Neural progenitor cell (in vitro differentiated cells): ENCODE data around the gene TTYH2. TPM values are rescaled to one million over a fixed set of nuclear protein-coding genes. Genes with fewer than 3 reads are reported as not detected.

ENCODE experiments used
- DNase-seq: peaks from one replicate; pipeline ENCODE4 v3.0.0-alpha.2; 2016; ENCODE audit warnings: low spot score
- H2AFZ ChIP-seq: fragments of 200-600 bp; sonication (generic); replicated peaks from 2 replicates; pipeline ENCODE4 v1.6.1; 2016; ENCODE audit warnings: antibody characterized with exemption
- H3F3A ChIP-seq: fragments of 200-600 bp; sonication (generic); 2 replicates; pipeline ENCODE4 v1.6.1; 2016; ENCODE audit warnings: antibody characterized with exemption, low read depth
- H3K27ac ChIP-seq: fragments of 200-600 bp; sonication (generic); 2 replicates; pipeline ENCODE4 v1.5.1; 2016; ENCODE audit warnings: mild to moderate bottlenecking
- H3K27me3 ChIP-seq: fragments of 200-600 bp; sonication (generic); 2 replicates; pipeline ENCODE4 v1.6.1; 2016; ENCODE audit warnings: mild to moderate bottlenecking, moderate library complexity
- H3K36me3 ChIP-seq: fragments of 200-600 bp; sonication (generic); 2 replicates; pipeline ENCODE4 v1.5.1; 2016
- H3K4me1 ChIP-seq: fragments of 200-600 bp; sonication (generic); 2 replicates; pipeline ENCODE4 v1.6.1; 2016; ENCODE audit warnings: mixed run types
- H3K4me2 ChIP-seq: fragments of 200-600 bp; sonication (generic); 2 replicates; pipeline ENCODE4 v1.6.1; 2016
- H3K4me3 ChIP-seq: fragments of 200-600 bp; sonication (generic); 2 replicates; pipeline ENCODE4 v1.5.1; 2016
- H3K79me2 ChIP-seq: fragments of 200-600 bp; sonication (generic); 2 replicates; pipeline ENCODE4 v1.6.1; 2016; ENCODE audit warnings: low read depth
- H3K9ac ChIP-seq: fragments of 200-600 bp; sonication (generic); 2 replicates; pipeline ENCODE4 v1.6.1; 2016
- H3K9me3 ChIP-seq: fragments of 200-600 bp; sonication (generic); 2 replicates; pipeline ENCODE4 v1.5.1; 2016; ENCODE audit warnings: low read depth
- H4K20me1 ChIP-seq: fragments of 200-600 bp; sonication (generic); 2 replicates; pipeline ENCODE4 v1.6.1; 2016; ENCODE audit warnings: low read depth
- H3K27ac Mint-ChIP-seq: 3 replicates; pipeline ENCODE4 v1.8.0; 2021; ENCODE audit warnings: mixed read lengths
- H3K27me3 Mint-ChIP-seq: 2 replicates; pipeline ENCODE4 v1.8.0; 2022; ENCODE audit warnings: low read depth, mild to moderate bottlenecking, inconsistent platforms, moderate library complexity, mixed read lengths; ENCODE audit not compliant: insufficient read depth
- H3K36me3 Mint-ChIP-seq: 3 replicates; pipeline ENCODE4 v1.8.0; 2021; ENCODE audit warnings: mixed read lengths
- H3K4me1 Mint-ChIP-seq: 3 replicates; pipeline ENCODE4 v1.8.0; 2021; ENCODE audit warnings: mixed read lengths
- H3K4me3 Mint-ChIP-seq: 3 replicates; pipeline ENCODE4 v1.8.0; 2021; ENCODE audit warnings: mild to moderate bottlenecking, moderate library complexity, mixed read lengths
- H3K9me3 Mint-ChIP-seq: 3 replicates; pipeline ENCODE4 v1.8.0; 2020; ENCODE audit warnings: mixed read lengths
- EZH2 ChIP-seq: fragments of 200-600 bp; sonication (generic); IDR thresholded peaks from 2 replicates; pipeline ENCODE4 v1.6.1; 2017; ENCODE audit warnings: antibody characterized with exemption, mild to moderate bottlenecking, moderate library complexity
- EZH2phosphoT487 ChIP-seq: fragments of 200-600 bp; sonication (generic); IDR thresholded peaks from 2 replicates; pipeline ENCODE4 v1.6.1; 2017; ENCODE audit warnings: antibody characterized with exemption
- total RNA-seq: library from RNA; depleted of rRNA; stranded (reverse); fragments of >200 nt; gene quantifications from 2 replicates; pipeline ENCODE4 v1.2.3, GENCODE V29; 2015; ENCODE audit warnings: low replicate concordance
- TF ChIP-seq, protein P1 (sequence below): fragments of 200-600 bp; sonication (generic); IDR thresholded peaks from 2 replicates; pipeline ENCODE4 v1.5.1; 2017; ENCODE audit warnings: antibody characterized with exemption, mild to moderate bottlenecking

Gene TTYH2
- total RNA-seq, 1 donor from 2014 or later, result 5.8 TPM

DNA sequence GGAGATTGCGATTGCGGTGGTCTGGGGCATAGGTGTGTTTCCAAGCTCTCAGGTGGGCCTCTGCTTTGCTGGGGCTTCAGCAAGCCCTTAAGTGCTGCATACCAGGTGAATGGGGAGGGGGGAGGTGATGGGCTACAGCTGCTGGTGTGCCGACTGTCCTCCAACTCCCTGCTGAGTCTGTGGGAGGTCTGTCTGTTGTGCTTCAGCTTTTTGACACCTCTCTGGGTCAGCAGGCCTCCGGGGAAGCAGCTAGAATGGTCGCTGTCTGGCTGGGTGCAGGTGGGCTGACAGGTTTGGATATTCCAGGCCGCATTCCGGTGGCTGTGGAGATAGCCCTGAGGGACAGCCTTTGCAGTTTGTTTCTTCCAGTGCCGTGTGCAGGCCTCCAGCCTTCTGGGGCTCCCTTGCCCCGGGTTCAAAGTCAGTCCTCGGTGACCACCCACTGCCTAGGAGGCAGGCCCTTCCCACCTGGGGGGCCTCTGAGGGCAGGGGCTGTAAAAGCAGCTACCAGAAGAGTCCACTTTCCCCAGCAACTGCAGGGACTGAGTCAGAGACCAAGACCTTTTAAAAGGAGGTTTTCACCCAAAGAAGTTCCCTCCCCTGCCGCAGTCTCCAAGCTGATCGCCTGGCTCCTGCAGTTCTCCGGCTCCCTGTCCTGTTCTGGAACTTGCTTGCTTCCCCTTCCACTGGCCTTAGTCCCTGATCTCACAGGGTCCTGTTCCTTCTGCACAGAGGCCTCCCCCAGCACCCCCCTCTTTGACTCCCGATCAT lies 2.0 kb upstream of the TTYH2 start:
- peaks cover 64% of the 10 kb centered on the region for H3F3A ChIP-seq
- Mint-ChIP-seq H3K27ac (peak overlapping the region; percentile 98), H3K4me3 (peak overlapping the region; percentile 63), H3K36me3 (peaks cover 2% of the 10 kb centered on the region), H3K4me1 (peaks cover 58% of the 10 kb centered on the region), H3K27me3 (peaks cover 12% of the 10 kb centered on the region), H3K9me3 (no peaks in the 10 kb centered on the region)
- H3K27me3 ChIP-seq, result peaks cover 40% of the 10 kb centered on the region
- H4K20me1 ChIP-seq, result peaks cover 68% of the 10 kb centered on the region
- H3K4me3 ChIP-seq, result no peak overlapping the region
- no peak for TF ChIP-seq EZH2phosphoT487
- TF ChIP-seq, protein P1, sequence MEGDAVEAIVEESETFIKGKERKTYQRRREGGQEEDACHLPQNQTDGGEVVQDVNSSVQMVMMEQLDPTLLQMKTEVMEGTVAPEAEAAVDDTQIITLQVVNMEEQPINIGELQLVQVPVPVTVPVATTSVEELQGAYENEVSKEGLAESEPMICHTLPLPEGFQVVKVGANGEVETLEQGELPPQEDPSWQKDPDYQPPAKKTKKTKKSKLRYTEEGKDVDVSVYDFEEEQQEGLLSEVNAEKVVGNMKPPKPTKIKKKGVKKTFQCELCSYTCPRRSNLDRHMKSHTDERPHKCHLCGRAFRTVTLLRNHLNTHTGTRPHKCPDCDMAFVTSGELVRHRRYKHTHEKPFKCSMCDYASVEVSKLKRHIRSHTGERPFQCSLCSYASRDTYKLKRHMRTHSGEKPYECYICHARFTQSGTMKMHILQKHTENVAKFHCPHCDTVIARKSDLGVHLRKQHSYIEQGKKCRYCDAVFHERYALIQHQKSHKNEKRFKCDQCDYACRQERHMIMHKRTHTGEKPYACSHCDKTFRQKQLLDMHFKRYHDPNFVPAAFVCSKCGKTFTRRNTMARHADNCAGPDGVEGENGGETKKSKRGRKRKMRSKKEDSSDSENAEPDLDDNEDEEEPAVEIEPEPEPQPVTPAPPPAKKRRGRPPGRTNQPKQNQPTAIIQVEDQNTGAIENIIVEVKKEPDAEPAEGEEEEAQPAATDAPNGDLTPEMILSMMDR, result no peak
- TF ChIP-seq EZH2, result no peak
- H2AFZ ChIP-seq, result no peak overlapping the region
- H3K27ac ChIP-seq, result no peak overlapping the region
- peaks cover 22% of the 10 kb centered on the region for H3K79me2 ChIP-seq
- H3K4me1 ChIP-seq, result peaks cover 34% of the 10 kb centered on the region
- no peak overlapping the region for H3K9ac ChIP-seq
- H3K4me2 ChIP-seq, result peak overlapping the region; percentile 46
- no peaks in the 10 kb centered on the region for H3K9me3 ChIP-seq
- DNase-seq, result peak; percentile 40
- no peaks in the 10 kb centered on the region for H3K36me3 ChIP-seq

DNA sequence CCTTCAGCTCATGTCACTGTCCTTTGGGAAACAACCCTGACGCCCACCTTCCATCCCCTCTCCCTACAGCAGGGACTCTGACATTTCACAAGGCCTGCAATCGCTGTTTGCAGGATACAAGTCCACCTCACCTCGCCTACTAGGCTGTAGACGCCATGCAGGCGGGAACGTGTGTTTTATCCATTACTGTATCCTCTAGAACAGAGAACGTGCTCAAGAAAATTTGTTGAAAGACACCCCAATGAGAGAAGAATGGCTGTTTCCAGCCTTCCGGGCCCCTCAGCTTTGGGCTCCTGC lies 1.5 kb upstream of the TTYH2 start:
- Histone ChIP-seq H3K4me3 (no peak overlapping the region), H3F3A (peaks cover 62% of the 10 kb centered on the region), H3K27me3 (peaks cover 40% of the 10 kb centered on the region), H3K4me1 (peaks cover 34% of the 10 kb centered on the region), H3K9ac (no peak overlapping the region), H2AFZ (no peak overlapping the region), H3K9me3 (no peaks in the 10 kb centered on the region), H4K20me1 (peaks cover 63% of the 10 kb centered on the region), H3K27ac (no peak overlapping the region), H3K4me2 (peak overlapping the region; percentile 46), H3K36me3 (no peaks in the 10 kb centered on the region), H3K79me2 (peaks cover 17% of the 10 kb centered on the region)
- DNase-seq, result no peak
- TF ChIP-seq, protein P1, result no peak
- TF ChIP-seq EZH2phosphoT487, result no peak
- no peak for TF ChIP-seq EZH2
- H3K4me1 Mint-ChIP-seq, result peaks cover 58% of the 10 kb centered on the region
- H3K36me3 Mint-ChIP-seq, result no peaks in the 10 kb centered on the region
- peak overlapping the region; percentile 64 for H3K27ac Mint-ChIP-seq
- H3K27me3 Mint-ChIP-seq, result peaks cover 12% of the 10 kb centered on the region
- peak overlapping the region; percentile 60 for H3K4me3 Mint-ChIP-seq
- no peaks in the 10 kb centered on the region for H3K9me3 Mint-ChIP-seq

DNA sequence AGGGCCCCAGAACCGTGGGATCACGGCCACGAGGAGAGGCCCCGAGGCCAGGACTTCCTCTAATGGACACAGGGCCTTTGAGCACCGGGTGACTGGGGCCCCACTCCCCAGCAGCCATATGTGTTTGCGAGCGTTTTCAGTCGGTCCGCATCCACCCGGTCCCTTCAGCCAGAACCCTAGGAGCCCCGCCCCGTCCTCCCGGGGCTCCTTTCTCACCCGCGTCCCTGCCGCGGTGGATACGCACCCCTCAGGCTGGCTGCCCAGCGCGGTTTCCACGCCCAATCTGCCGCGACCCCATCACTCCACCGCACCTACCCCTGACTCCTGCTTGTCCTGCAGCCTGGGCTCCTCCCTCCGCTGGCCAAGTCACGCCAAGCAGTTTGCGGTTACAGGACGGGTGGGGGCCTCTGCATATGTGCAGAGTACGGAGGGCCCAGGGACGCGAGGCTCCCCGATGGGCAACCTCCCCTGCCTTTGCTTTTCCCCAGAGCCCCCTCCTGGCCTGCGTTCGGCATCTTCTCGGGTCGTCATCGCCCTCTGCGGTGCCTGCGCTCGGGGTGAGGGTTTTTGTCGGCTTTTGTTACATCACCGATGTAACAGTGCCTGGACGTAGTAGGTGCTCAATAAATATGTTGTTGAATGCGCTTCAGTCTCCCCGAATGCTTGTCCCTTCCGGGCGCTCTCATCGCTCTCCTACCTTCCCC lies 1.0 kb upstream of the TTYH2 start:
- Histone ChIP-seq H3K4me3 (peak overlapping the region; percentile 62), H3K36me3 (no peaks in the 10 kb centered on the region), H3K9ac (no peak overlapping the region), H4K20me1 (peaks cover 58% of the 10 kb centered on the region), H3K4me1 (peaks cover 34% of the 10 kb centered on the region), H3K79me2 (peaks cover 12% of the 10 kb centered on the region), H2AFZ (no peak overlapping the region), H3K27me3 (peaks cover 40% of the 10 kb centered on the region), H3K27ac (no peak overlapping the region), H3K4me2 (peak overlapping the region; percentile 99), H3K9me3 (no peaks in the 10 kb centered on the region), H3F3A (peaks cover 57% of the 10 kb centered on the region)
- H3K4me1 Mint-ChIP-seq, result peaks cover 63% of the 10 kb centered on the region
- DNase-seq, result peak; percentile 34
- H3K36me3 Mint-ChIP-seq, result peaks cover 2% of the 10 kb centered on the region
- peak overlapping the region; percentile 86 for H3K4me3 Mint-ChIP-seq
- H3K27ac Mint-ChIP-seq, result peak overlapping the region; percentile 78
- H3K9me3 Mint-ChIP-seq, result no peaks in the 10 kb centered on the region
- peak; percentile 59 for TF ChIP-seq EZH2phosphoT487
- TF ChIP-seq, protein P1, result no peak
- peak; percentile 68 for TF ChIP-seq EZH2
- peaks cover 12% of the 10 kb centered on the region for H3K27me3 Mint-ChIP-seq
